Measurements from ENCODE around the gene IGFBP5.

IGFBP5 gene

GRCh38 chr2:216681683-216682082 is 13.7 kb downstream of the IGFBP5 start:
- Histone ChIP-seq H3K36me3 (ENCODE audit: control insufficient read depth, low read length) (no peaks in the 10 kb centered on the region), H3K9me2 (replicated peaks; ENCODE audit: control insufficient read depth, low read length) (no peaks in the 10 kb centered on the region), H4K20me1 (ENCODE audit: control insufficient read depth, insufficient read depth, low read depth, low read length) (no peaks in the 10 kb centered on the region), H3K4me1 (ENCODE audit: control insufficient read depth, low read length) (0 out of 2 replicates have a peak, but pooled peaks cover 2% of the 10 kb centered on the region), H3K4me2 (ENCODE audit: low read length) (no peak overlapping the region), H3K9me3 (ENCODE audit: control insufficient read depth, insufficient read depth, low read length) (no peaks in the 10 kb centered on the region), H3K79me2 (ENCODE audit: control insufficient read depth, low read length) (no peaks in the 10 kb centered on the region), H3K27ac (ENCODE audit: low read depth, low read length) (no peak overlapping the region), H3K27me3 (ENCODE audit: control insufficient read depth, low read length) (peaks cover 18% of the 10 kb centered on the region), H3F3A (ENCODE audit: control insufficient read depth, insufficient read depth) (no peaks in the 10 kb centered on the region), H3K4me3 (ENCODE audit: low read length) (no peak overlapping the region)
- TF ChIP-seq EZH2phosphoT487 (IDR thresholded peaks at IDR 0.05; ENCODE audit: borderline replicate concordance, low read length) (no peak), CTCF (IDR thresholded peaks at IDR 0.05; ENCODE audit: low read depth, low read length, poor library complexity, severe bottlenecking) (no peak)

- Histone ChIP-seq H3K4me2 (ENCODE audit: low read length) (no peak overlapping the region), H3K9me2 (replicated peaks; ENCODE audit: control insufficient read depth, low read length) (no peaks in the 10 kb centered on the region), H3K4me3 (ENCODE audit: low read length) (no peak overlapping the region)
Measured at GRCh38 chr2:216680951-216681629, 14.3 kb downstream of the IGFBP5 start.

GRCh38 chr2:216679658-216680024 is 15.7 kb downstream of the IGFBP5 start:
- Histone ChIP-seq H3K9me3 (ENCODE audit: control insufficient read depth, insufficient read depth, low read length) (no peaks in the 10 kb centered on the region), H4K20me1 (ENCODE audit: control insufficient read depth, insufficient read depth, low read depth, low read length) (no peaks in the 10 kb centered on the region), H3K27me3 (ENCODE audit: control insufficient read depth, low read length) (peaks cover 15% of the 10 kb centered on the region), H3K4me1 (ENCODE audit: control insufficient read depth, low read length) (0 out of 2 replicates have a peak, but pooled peaks cover 2% of the 10 kb centered on the region), H3K79me2 (ENCODE audit: control insufficient read depth, low read length) (no peaks in the 10 kb centered on the region), H3K4me3 (ENCODE audit: low read length) (no peak overlapping the region), H3K36me3 (ENCODE audit: control insufficient read depth, low read length) (no peaks in the 10 kb centered on the region), H3F3A (ENCODE audit: control insufficient read depth, insufficient read depth) (no peaks in the 10 kb centered on the region), H3K4me2 (ENCODE audit: low read length) (no peak overlapping the region), H3K9me2 (replicated peaks; ENCODE audit: control insufficient read depth, low read length) (no peaks in the 10 kb centered on the region), H3K27ac (ENCODE audit: low read depth, low read length) (no peak overlapping the region)
- TF ChIP-seq EZH2phosphoT487 (IDR thresholded peaks at IDR 0.05; ENCODE audit: borderline replicate concordance, low read length) (no peak), CTCF (IDR thresholded peaks at IDR 0.05; ENCODE audit: low read depth, low read length, poor library complexity, severe bottlenecking) (no peak)

More at GRCh38 chr2:216680951-216681629, 14.3 kb downstream of the IGFBP5 start:
- Histone ChIP-seq H3F3A (ENCODE audit: control insufficient read depth, insufficient read depth) (no peaks in the 10 kb centered on the region), H4K20me1 (ENCODE audit: control insufficient read depth, insufficient read depth, low read depth, low read length) (no peaks in the 10 kb centered on the region), H3K9me3 (ENCODE audit: control insufficient read depth, insufficient read depth, low read length) (no peaks in the 10 kb centered on the region), H3K36me3 (ENCODE audit: control insufficient read depth, low read length) (no peaks in the 10 kb centered on the region), H3K79me2 (ENCODE audit: control insufficient read depth, low read length) (no peaks in the 10 kb centered on the region), H3K27ac (ENCODE audit: low read depth, low read length) (no peak overlapping the region), H3K27me3 (ENCODE audit: control insufficient read depth, low read length) (peaks cover 16% of the 10 kb centered on the region), H3K4me1 (ENCODE audit: control insufficient read depth, low read length) (0 out of 2 replicates have a peak, but pooled peaks cover 2% of the 10 kb centered on the region)
- TF ChIP-seq CTCF (IDR thresholded peaks at IDR 0.05; ENCODE audit: low read depth, low read length, poor library complexity, severe bottlenecking), result no peak

Measured in DOHH2 (cell line).